Measurements from ENCODE around the gene MLLT1.

DNA sequence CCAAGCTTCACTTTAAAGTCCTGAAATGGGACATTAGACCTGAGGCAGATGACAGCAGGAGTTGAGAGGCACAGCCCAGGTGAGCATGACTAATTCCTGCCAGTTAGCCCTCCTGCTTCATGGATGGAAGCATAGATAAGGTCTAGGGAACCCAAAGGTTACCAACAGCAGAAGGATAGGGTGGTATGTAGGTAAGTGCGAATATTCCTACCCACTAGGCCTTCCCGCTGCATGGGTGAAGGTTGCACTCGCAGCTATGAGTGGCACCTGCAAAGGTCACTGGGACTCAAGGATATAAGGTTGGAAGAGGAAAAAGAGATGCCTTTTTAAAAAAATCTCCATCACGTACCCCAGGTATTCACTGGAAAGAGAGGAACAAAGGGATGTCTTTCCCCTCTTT is 12.2 kb upstream of the MLLT1 start:
- no peak for TF ChIP-seq POLR2AphosphoS5 (IDR thresholded peaks at IDR 0.05)
- TF ChIP-seq EP300 (IDR thresholded peaks at IDR 0.05): no peak
